ENCODE measurements around the gene TOR3A. TPM values are rescaled to one million over a fixed set of nuclear protein-coding genes. Genes with fewer than 3 reads are reported as not detected.

The TOR3A gene
- total RNA-seq, 8 experiments from 2014 or later, result 9.2 to 27.9 (median 13.4) TPM

GRCh38 chr1:179099891-179100290, 18.0 kb downstream of the TOR3A start:
- H3K27ac ChIP-seq, result no peak overlapping the region
- in situ Hi-C loops (cut with MboI; ENCODE audit: low pct_unique_long_range_greater_than_20kb in 2 of 9, low sequenced_read_pairs in 9 of 9, unreplicated experiment in 9 of 9), result loop anchor here in 7 of 9 experiments (25.0 kb wide), 2 partner anchors 212 to 262 kb away; partner anchors contain the start of gene AXDND1 (in 6 of the 7)
- ATAC-seq (replicated peaks in 6 of 8), result no peak
- no peaks in the 10 kb centered on the region for H3K4me1 ChIP-seq (replicated peaks in 1 of 2)
- H3K4me3 ChIP-seq, result no peak overlapping the region
- WGBS, 10 experiments, result 86 to 100% (median 98%) methylated on average over 1 to 4 of the region's 4 CpGs; no CpG with 5 or more reads in 4 of the 10 experiments

GRCh38 chr1:179101566-179101965, 19.7 kb downstream of the TOR3A start:
- in situ Hi-C loops (cut with MboI; ENCODE audit: low pct_unique_long_range_greater_than_20kb in 2 of 9, low sequenced_read_pairs in 9 of 9, unreplicated experiment in 9 of 9), result loop anchor here in 2 of 9 experiments (25.0 kb wide), 2 partner anchors 211 to 261 kb away; partner anchors contain the start of gene AXDND1 (in 1 of the 2)

DNA sequence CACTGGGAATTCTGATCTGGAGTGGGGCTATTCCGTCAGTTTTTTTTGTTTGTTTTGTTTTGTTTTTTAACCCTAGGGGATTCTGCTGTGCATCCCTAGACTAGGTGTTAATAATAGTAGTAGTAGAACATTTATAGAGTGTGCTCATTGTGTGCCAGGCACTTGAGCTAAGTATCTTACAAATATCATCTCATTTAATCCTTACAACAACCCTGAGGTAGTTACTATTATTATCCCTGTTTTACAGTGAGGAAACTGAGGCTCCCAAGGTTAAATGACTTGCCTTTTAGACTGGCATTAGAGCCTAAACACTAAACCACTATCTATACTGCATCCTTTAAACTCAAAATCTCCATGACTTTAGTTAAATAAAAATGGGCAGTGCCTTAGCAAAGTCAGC, 22.1 kb downstream of the TOR3A start:
- Histone ChIP-seq H3K27ac (no peak overlapping the region), H3K4me3 (no peak overlapping the region), H3K4me1 (replicated peaks in 1 of 2) (no peaks in the 10 kb centered on the region)
- 86 to 100% (median 100%) methylated on average over 1 of the region's 1 CpG; no CpG with 5 or more reads in 5 of the 10 experiments for WGBS, 10 experiments
- in situ Hi-C loops (cut with MboI; ENCODE audit: low pct_unique_long_range_greater_than_20kb in 2 of 9, low sequenced_read_pairs in 9 of 9, unreplicated experiment in 9 of 9), result loop anchor here in 2 of 9 experiments (25.0 kb wide), 2 partner anchors 208 to 258 kb away; partner anchors contain the start of gene AXDND1 (in 1 of the 2)
- ATAC-seq (replicated peaks in 6 of 8), result no peak

More at GRCh38 chr1:179101566-179101965, 19.7 kb downstream of the TOR3A start:
- no peaks in the 10 kb centered on the region for H3K4me1 ChIP-seq (replicated peaks in 1 of 2)
- ATAC-seq (replicated peaks in 6 of 8), result no peak
- 40 to 100% (median 96%) methylated on average over 1 to 4 of the region's 4 CpGs; no CpG with 5 or more reads in 2 of the 10 experiments for WGBS, 10 experiments
- no peak overlapping the region for H3K4me3 ChIP-seq
- H3K27ac ChIP-seq, result no peak overlapping the region

- no peaks in the 10 kb centered on the region for H3K4me1 ChIP-seq (replicated peaks in 1 of 2)
- ATAC-seq (replicated peaks in 6 of 8), result no peak
- H3K27ac ChIP-seq, result no peak overlapping the region
- H3K4me3 ChIP-seq, result no peak overlapping the region
- in situ Hi-C loops (cut with MboI; ENCODE audit: low pct_unique_long_range_greater_than_20kb in 2 of 9, low sequenced_read_pairs in 9 of 9, unreplicated experiment in 9 of 9), result loop anchor here in 2 of 9 experiments (25.0 kb wide), 2 partner anchors 208 to 258 kb away; partner anchors contain the start of gene AXDND1 (in 1 of the 2)
- WGBS, 10 experiments, result 85 to 100% (median 93%) methylated on average over 1 to 3 of the region's 3 CpGs; no CpG with 5 or more reads in 2 of the 10 experiments
These were observed 22.9 kb downstream of the TOR3A start for GRCh38 chr1:179104611-179105250.

DNA sequence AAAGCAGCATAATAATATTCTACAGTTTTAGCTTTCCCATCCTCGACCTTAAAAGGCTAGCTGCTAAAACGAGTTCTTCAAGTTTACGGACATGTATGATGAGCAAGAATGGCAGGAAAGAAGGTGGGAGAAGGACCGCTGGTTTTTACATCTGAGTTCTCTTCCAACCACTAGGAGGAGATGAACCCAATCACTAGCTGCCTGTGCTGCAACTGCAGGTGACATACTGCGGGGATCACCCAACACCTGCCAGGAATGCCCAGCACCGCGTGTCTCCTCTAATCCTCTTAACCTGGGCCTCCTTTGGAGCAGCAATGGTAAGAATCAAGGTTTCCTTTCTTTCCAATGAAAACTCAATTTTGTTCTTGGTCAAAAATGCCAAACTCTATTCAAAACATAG, 23.5 kb downstream of the TOR3A start:
- H3K4me3 ChIP-seq, result no peak overlapping the region
- in situ Hi-C loops (cut with MboI; ENCODE audit: low pct_unique_long_range_greater_than_20kb in 2 of 9, low sequenced_read_pairs in 9 of 9, unreplicated experiment in 9 of 9), result loop anchor here in 2 of 9 experiments (25.0 kb wide), 2 partner anchors 207 to 257 kb away; partner anchors contain the start of gene AXDND1 (in 1 of the 2)
- WGBS, 10 experiments, result 63 to 86% (median 73%) methylated on average over 2 to 7 of the region's 7 CpGs; no CpG with 5 or more reads in 3 of the 10 experiments
- no peak overlapping the region for H3K27ac ChIP-seq
- peak in 1 of 8 experiments; percentile 19 for ATAC-seq (replicated peaks in 6 of 8)
- no peaks in the 10 kb centered on the region for H3K4me1 ChIP-seq (replicated peaks in 1 of 2)

DNA sequence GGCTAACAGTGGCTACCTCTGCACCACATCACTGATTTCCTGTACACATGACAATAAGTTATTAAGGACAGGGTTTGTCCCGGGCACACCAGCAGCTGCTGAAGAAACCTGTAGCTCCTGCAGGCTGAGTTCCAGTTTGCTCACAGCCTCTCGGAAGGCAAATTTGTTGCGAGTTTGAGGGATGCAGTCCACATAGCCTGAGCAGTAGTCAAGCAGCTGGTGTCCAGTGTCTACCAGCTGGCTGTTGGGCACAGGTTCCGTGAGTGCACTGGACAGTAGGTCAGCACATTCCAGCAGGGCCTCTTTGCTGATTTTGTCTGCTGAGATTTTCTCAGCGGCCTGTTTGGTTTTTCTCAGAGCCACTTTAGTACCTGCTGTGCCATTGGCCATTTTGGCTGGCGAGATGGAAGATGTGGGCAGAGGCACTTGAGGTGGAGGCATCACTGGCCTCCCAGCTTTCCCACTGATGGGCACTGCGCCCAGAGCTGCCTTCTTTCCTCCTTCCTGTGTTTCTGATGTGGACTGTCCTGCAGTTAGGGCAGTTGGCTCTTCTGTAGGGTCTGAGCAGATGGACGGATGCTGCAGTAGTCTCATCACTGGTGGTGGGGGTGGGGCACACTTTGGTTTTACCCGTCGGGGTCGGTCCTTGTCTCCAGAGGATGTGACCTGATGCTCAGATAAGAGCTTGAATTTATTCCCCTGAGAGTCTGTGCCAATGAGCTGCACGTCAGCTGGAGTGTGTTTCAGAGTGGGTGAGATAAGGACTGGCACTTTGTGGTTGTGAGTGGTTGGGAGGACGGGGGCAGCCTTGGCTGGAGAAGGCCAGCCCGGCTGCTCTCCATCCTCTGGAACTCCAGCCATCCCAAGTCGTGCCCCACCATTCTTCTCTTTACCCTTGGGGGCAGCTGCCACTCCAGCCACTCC, 26.1 kb downstream of the TOR3A start:
- H3K4me3 ChIP-seq, result no peak overlapping the region
- H3K27ac ChIP-seq, result no peak overlapping the region
- ATAC-seq (replicated peaks in 6 of 8), result peak in 1 of 8 experiments; percentile 9
- in situ Hi-C loops (cut with MboI; ENCODE audit: low pct_unique_long_range_greater_than_20kb in 2 of 9, low sequenced_read_pairs in 9 of 9, unreplicated experiment in 9 of 9), result loop anchor here in 2 of 9 experiments (25.0 kb wide), 2 partner anchors 204 to 254 kb away; partner anchors contain the start of gene AXDND1 (in 1 of the 2)
- no peaks in the 10 kb centered on the region for H3K4me1 ChIP-seq (replicated peaks in 1 of 2)
- 60 to 100% (median 92%) methylated on average over 1 to 12 of the region's 15 CpGs; no CpG with 5 or more reads in 3 of the 10 experiments for WGBS, 10 experiments

DNA sequence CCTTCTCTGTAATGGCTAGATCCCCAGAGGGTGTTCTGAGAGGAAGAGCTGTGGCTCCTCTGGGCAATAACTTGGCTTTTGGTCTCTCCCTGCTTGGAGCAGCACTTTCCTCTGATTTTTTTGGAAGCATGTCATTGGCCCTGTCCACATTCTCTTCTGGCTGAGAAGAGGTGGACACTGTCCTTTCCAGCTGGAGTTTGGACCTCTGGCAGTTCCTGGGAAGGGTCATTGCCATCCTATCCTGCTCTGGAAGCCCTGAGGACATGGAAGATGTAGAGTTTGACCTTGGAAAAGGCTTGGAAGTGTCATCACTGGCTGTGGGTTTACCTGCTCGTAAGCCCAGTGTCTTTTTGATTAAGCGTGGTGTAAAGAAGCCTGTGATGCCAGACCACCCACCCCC, 26.8 kb downstream of the TOR3A start:
- ATAC-seq (replicated peaks in 6 of 8), result no peak
- in situ Hi-C loops (cut with MboI; ENCODE audit: low pct_unique_long_range_greater_than_20kb in 2 of 9, low sequenced_read_pairs in 9 of 9, unreplicated experiment in 9 of 9), result loop anchor here in 2 of 9 experiments (25.0 kb wide), 2 partner anchors 204 to 254 kb away; partner anchors contain the start of gene AXDND1 (in 1 of the 2)
- Histone ChIP-seq H3K4me3 (no peak overlapping the region), H3K27ac (no peak overlapping the region), H3K4me1 (replicated peaks in 1 of 2) (no peaks in the 10 kb centered on the region)
- WGBS, 10 experiments, result 94 to 100% methylated on average over 1 to 2 of the region's 2 CpGs; no CpG with 5 or more reads in 8 of the 10 experiments

GRCh38 chr1:179115181-179115580, 33.3 kb downstream of the TOR3A start:
- Histone ChIP-seq H3K4me1 (replicated peaks in 1 of 2) (no peaks in the 10 kb centered on the region), H3K4me3 (no peak overlapping the region), H3K27ac (no peak overlapping the region)
- WGBS, 10 experiments, result 67 to 100% (median 86%) methylated on average over 1 to 3 of the region's 3 CpGs; no CpG with 5 or more reads in 4 of the 10 experiments
- ATAC-seq (replicated peaks in 6 of 8), result no peak
- in situ Hi-C loops (cut with MboI; ENCODE audit: low pct_unique_long_range_greater_than_20kb in 2 of 9, low sequenced_read_pairs in 9 of 9, unreplicated experiment in 9 of 9), result loop anchor here in 2 of 9 experiments (25.0 kb wide), 2 partner anchors 197 to 247 kb away; partner anchors contain the start of gene AXDND1 (in 1 of the 2)

GRCh38 chr1:179119513-179119912, 37.6 kb downstream of the TOR3A start:
- ATAC-seq (replicated peaks in 6 of 8), result no peak
- H3K27ac ChIP-seq, result no peak overlapping the region
- H3K4me1 ChIP-seq (replicated peaks in 1 of 2), result no peaks in the 10 kb centered on the region
- H3K4me3 ChIP-seq, result no peak overlapping the region
- in situ Hi-C loops (cut with MboI; ENCODE audit: low pct_unique_long_range_greater_than_20kb in 2 of 9, low sequenced_read_pairs in 9 of 9, unreplicated experiment in 9 of 9), result loop anchor here in 2 of 9 experiments (25.0 kb wide), 2 partner anchors 193 to 243 kb away; partner anchors contain the start of gene AXDND1 (in 1 of the 2)

DNA sequence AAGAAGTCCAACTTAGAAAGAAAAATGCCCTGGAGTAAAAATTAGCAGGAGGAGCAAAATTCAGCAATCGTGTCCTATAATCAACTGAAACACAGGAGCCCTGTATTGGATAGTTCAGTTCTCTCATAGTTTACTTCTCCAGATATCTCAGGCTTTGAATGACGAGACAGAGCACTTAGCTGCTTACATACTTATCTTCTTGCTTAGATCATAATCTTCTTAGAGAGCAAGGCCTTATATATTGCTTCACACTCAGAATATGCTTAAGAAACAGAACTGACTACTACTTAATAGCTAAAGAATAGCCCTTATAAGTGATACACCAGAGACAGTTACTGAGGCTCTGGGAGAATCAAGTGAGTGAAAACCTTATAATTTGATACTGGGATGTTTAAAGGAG, 38.9 kb downstream of the TOR3A start:
- Histone ChIP-seq H3K27ac (no peak overlapping the region), H3K4me1 (replicated peaks in 1 of 2) (no peaks in the 10 kb centered on the region), H3K4me3 (no peak overlapping the region)
- 78 to 100% (median 98%) methylated on average over 1 to 2 of the region's 2 CpGs for WGBS, 10 experiments
- no peak for ATAC-seq (replicated peaks in 6 of 8)
- in situ Hi-C loops (cut with MboI; ENCODE audit: low pct_unique_long_range_greater_than_20kb in 2 of 9, low sequenced_read_pairs in 9 of 9, unreplicated experiment in 9 of 9), result loop anchor here in 2 of 9 experiments (25.0 kb wide), 2 partner anchors 192 to 242 kb away; partner anchors contain the start of gene AXDND1 (in 1 of the 2)

- WGBS, 10 experiments, result 0 to 97% (median 78%) methylated on average over 1 to 7 of the region's 7 CpGs; no CpG with 5 or more reads in 2 of the 10 experiments
- Histone ChIP-seq H3K4me1 (replicated peaks in 1 of 2) (no peaks in the 10 kb centered on the region), H3K27ac (no peak overlapping the region), H3K4me3 (no peak overlapping the region)
- in situ Hi-C loops (cut with MboI; ENCODE audit: low pct_unique_long_range_greater_than_20kb in 2 of 9, low sequenced_read_pairs in 9 of 9, unreplicated experiment in 9 of 9), result loop anchor here in 2 of 9 experiments (25.0 kb wide), 2 partner anchors 191 to 241 kb away; partner anchors contain the start of gene AXDND1 (in 1 of the 2)
- ATAC-seq (replicated peaks in 6 of 8), result peak in 3 of 8 experiments; percentile 22 to 36 (median 25)
These were observed 39.5 kb downstream of the TOR3A start for GRCh38 chr1:179121159-179121938.

All from motor neuron (in vitro differentiated cells).